GM23338 (cell line): ENCODE results near the gene QSOX1.

Source experiments
- CTCF ChIP-seq, 2 experiments: fragments of 200-600 bp in 1 of 2; sonication (generic) in 1 of 2; conservative IDR thresholded peaks; 2 replicates each; pipeline versions ENCODE4 v1.5.1 to v1.6.1; 2016 to 2017; ENCODE audit warnings: antibody characterized with exemption in 2 of 2, low read depth in 2 of 2, mild to moderate bottlenecking in 2 of 2, moderate library complexity in 1 of 2
- EZH2 ChIP-seq: fragments of 200-600 bp; sonication (generic); IDR thresholded peaks from one replicate; pipeline ENCODE4 v1.8.0; 2017; ENCODE audit warnings: antibody characterized with exemption, mild to moderate bottlenecking, low read depth; ENCODE audit not compliant: unreplicated experiment
- POLR2AphosphoS5 ChIP-seq: IDR thresholded peaks from 2 replicates; pipeline ENCODE4 v1.6.1; 2016; ENCODE audit warnings: antibody characterized with exemption, low read depth
- REST ChIP-seq: IDR thresholded peaks from one replicate; pipeline ENCODE4 v1.6.1; 2018; ENCODE audit warnings: antibody characterized with exemption; ENCODE audit not compliant: unreplicated experiment
- ZNF331 ChIP-seq: fragments of 250-450 bp; sonication (Bioruptor Pico); IDR thresholded peaks from 2 replicates; pipeline ENCODE4 v1.5.0; 2020; ENCODE audit warnings: low read depth, mild to moderate bottlenecking, moderate library complexity
- ZNF462 ChIP-seq: fragments of 250-450 bp; sonication (Bioruptor Pico); IDR thresholded peaks from 2 replicates; pipeline ENCODE4 v1.5.0; 2020; ENCODE audit warnings: mild to moderate bottlenecking, moderate library complexity

- TF ChIP-seq CTCF (conservative IDR thresholded peaks at IDR 0.05; ENCODE audit: low read depth in 2 of 2) (no peak), POLR2AphosphoS5 (no peak), ZNF462 (CRISPR knock-in tag) (no peak), REST (no peak), EZH2 (no peak), ZNF331 (CRISPR knock-in tag) (no peak)
Measured at GRCh38 chr1:180215856-180216625, 61.4 kb downstream of the QSOX1 start.
